Activated T-helper 2 cell treated with anti-CD3 and anti-CD28 coated beads, Interferon-gamma antibody, Interleukin-2, Interleukin-4, amounts not matched to agents 10 μg/mL and 5 μg/mL and 100 μg/mL, durations not matched to agents 14 hours and 24 hours and 36 hours (primary cell): ENCODE measurements around the gene PSMB2. TPM values are rescaled to one million over a fixed set of nuclear protein-coding genes. Genes with fewer than 3 reads are reported as not detected.
A peak's percentile ranks its signal among the peaks of the same experiment; 100 is the strongest.

Experiments
- DNase-seq: peaks from one replicate; pipeline ENCODE4 v3.0.0; 2021; ENCODE audit warnings: low spot score
- H3K27ac Mint-ChIP-seq: one replicate; pipeline ENCODE4 v1.8.0; 2021; ENCODE audit warnings: mixed read lengths
- H3K27me3 Mint-ChIP-seq: one replicate; pipeline ENCODE4 v1.8.0; 2021; ENCODE audit warnings: low read depth, mixed read lengths
- H3K36me3 Mint-ChIP-seq: one replicate; pipeline ENCODE4 v1.8.0; 2021; ENCODE audit warnings: low read depth, mixed read lengths
- H3K4me1 Mint-ChIP-seq: one replicate; pipeline ENCODE4 v1.8.0; 2021; ENCODE audit warnings: low read depth, mixed read lengths
- H3K4me3 Mint-ChIP-seq: one replicate; pipeline ENCODE4 v1.8.0; 2021; ENCODE audit warnings: low read depth, mild to moderate bottlenecking, moderate library complexity, mixed read lengths
- H3K9me3 Mint-ChIP-seq: one replicate; pipeline ENCODE4 v1.8.0; 2021; ENCODE audit warnings: mixed read lengths
- intact Hi-C: fragments of 100-400 bp; cut with micrococcal nuclease; formaldehyde crosslinking; loops from one replicate; pipeline ENCODE4 v1.15.1; 2023
- total RNA-seq: library from RNA; stranded (reverse); gene quantifications from 2 replicates; pipeline ENCODE4 v1.2.3, GENCODE V29; 2022

Gene PSMB2
- total RNA-seq, 1 donor from 2014 or later = 124 TPM

DNA sequence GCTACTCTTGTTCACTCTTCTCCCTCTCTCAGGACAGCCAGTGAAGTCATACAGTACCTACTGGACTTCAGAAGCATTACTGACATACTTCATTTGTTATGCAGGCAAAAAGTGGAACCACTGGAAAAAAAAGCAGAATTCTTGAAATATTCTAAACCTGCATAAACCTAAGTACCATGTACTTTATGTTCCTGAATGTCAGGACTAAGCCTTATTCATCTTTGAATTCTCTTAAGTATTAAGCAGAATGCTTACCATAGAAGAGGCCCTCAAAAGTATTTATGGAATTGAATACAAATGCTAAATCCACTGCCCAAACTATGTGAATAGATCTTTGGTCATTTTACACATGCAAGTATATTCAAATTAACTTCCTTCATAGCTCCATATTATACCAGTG, 7.8 kb downstream of the PSMB2 start:
- H3K4me1 Mint-ChIP-seq = peaks cover 19% of the 10 kb centered on the region
- peaks cover 70% of the 10 kb centered on the region for H3K36me3 Mint-ChIP-seq
- intact Hi-C loops = no loop called here
- DNase-seq = no peak
- no peaks in the 10 kb centered on the region for H3K27me3 Mint-ChIP-seq
- no peaks in the 10 kb centered on the region for H3K9me3 Mint-ChIP-seq
- H3K4me3 Mint-ChIP-seq = no peak overlapping the region
- no peak overlapping the region for H3K27ac Mint-ChIP-seq

- Mint-ChIP-seq H3K27ac (no peak overlapping the region), H3K27me3 (no peaks in the 10 kb centered on the region), H3K4me1 (peaks cover 8% of the 10 kb centered on the region), H3K36me3 (peaks cover 76% of the 10 kb centered on the region), H3K4me3 (no peak overlapping the region), H3K9me3 (no peaks in the 10 kb centered on the region)
- DNase-seq = no peak
- intact Hi-C loops = no loop called here
Measured at GRCh38 chr1:35631396-35631795, 9.9 kb downstream of the PSMB2 start.

GRCh38 chr1:35629051-35629450, 12.3 kb downstream of the PSMB2 start:
- no peak overlapping the region for H3K27ac Mint-ChIP-seq
- no peaks in the 10 kb centered on the region for H3K27me3 Mint-ChIP-seq
- intact Hi-C loops = no loop called here
- peaks cover 66% of the 10 kb centered on the region for H3K36me3 Mint-ChIP-seq
- no peak for DNase-seq
- H3K4me3 Mint-ChIP-seq = no peak overlapping the region
- no peaks in the 10 kb centered on the region for H3K9me3 Mint-ChIP-seq
- H3K4me1 Mint-ChIP-seq = peaks cover 7% of the 10 kb centered on the region

GRCh38 chr1:35623832-35624231, 17.5 kb downstream of the PSMB2 start:
- Mint-ChIP-seq H3K36me3 (peaks cover 53% of the 10 kb centered on the region), H3K4me1 (peaks cover under 1% of the 10 kb centered on the region), H3K27me3 (no peaks in the 10 kb centered on the region), H3K9me3 (no peaks in the 10 kb centered on the region), H3K27ac (no peak overlapping the region), H3K4me3 (no peak overlapping the region)
- intact Hi-C loops = no loop called here
- DNase-seq = no peak

- Mint-ChIP-seq H3K27ac (no peak overlapping the region), H3K36me3 (peaks cover 52% of the 10 kb centered on the region), H3K4me1 (no peaks in the 10 kb centered on the region), H3K4me3 (no peak overlapping the region), H3K27me3 (no peaks in the 10 kb centered on the region), H3K9me3 (no peaks in the 10 kb centered on the region)
- intact Hi-C loops = no loop called here
- no peak for DNase-seq
Measured at GRCh38 chr1:35622510-35623178, 18.7 kb downstream of the PSMB2 start.

GRCh38 chr1:35619237-35620121, 21.8 kb downstream of the PSMB2 start:
- Mint-ChIP-seq H3K36me3 (peaks cover 56% of the 10 kb centered on the region), H3K4me1 (peaks cover 3% of the 10 kb centered on the region), H3K27me3 (no peaks in the 10 kb centered on the region), H3K27ac (peak overlapping the region; percentile 14), H3K9me3 (no peaks in the 10 kb centered on the region), H3K4me3 (no peak overlapping the region)
- intact Hi-C loops = no loop called here
- DNase-seq = no peak

- intact Hi-C loops = no loop called here
- no peak overlapping the region for H3K27ac Mint-ChIP-seq
- no peak overlapping the region for H3K4me3 Mint-ChIP-seq
- H3K4me1 Mint-ChIP-seq = peaks cover 5% of the 10 kb centered on the region
- no peaks in the 10 kb centered on the region for H3K27me3 Mint-ChIP-seq
- no peaks in the 10 kb centered on the region for H3K9me3 Mint-ChIP-seq
- peaks cover 51% of the 10 kb centered on the region for H3K36me3 Mint-ChIP-seq
- DNase-seq = no peak
Measured at GRCh38 chr1:35615440-35615839, 25.9 kb downstream of the PSMB2 start.

DNA sequence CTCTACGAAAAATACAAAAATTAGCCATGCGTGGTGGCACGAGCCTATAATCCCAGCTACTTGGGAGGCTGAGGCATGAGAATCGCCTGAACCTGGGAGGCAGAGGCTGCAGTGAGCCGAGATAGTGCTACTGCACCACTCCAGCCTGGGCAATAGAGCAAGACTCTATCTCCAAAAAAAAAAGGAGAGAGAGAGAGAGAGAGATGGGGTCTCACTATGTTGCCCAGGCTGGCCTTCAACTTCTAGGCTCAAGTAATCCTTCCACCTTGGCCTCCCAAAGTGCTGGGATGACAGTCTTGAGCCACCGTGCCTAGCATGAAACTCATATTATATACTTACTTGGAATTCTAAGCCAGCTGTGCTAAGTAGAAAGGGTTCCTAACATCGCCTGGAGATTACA, 29.7 kb downstream of the PSMB2 start:
- no peak for DNase-seq
- Mint-ChIP-seq H3K27ac (no peak overlapping the region), H3K4me3 (no peak overlapping the region)

DNA sequence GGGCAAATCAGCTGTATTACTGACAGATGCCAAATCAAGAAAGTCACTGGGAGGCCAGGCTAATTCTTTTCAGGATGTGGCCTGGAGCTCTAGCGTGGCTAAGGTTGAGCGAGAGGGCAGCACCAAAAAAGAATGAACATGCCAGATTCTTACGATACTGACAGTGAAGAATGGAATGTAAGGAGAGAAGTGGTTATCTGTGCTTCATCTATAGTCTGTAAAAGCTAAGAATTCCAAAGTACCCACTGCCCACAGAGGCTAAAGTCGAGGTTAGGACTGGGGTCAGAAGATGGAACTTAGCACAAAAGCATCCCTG, 35.5 kb downstream of the PSMB2 start:
- H3K36me3 Mint-ChIP-seq = peaks cover 70% of the 10 kb centered on the region
- no peak overlapping the region for H3K27ac Mint-ChIP-seq
- no peaks in the 10 kb centered on the region for H3K27me3 Mint-ChIP-seq
- no peaks in the 10 kb centered on the region for H3K9me3 Mint-ChIP-seq
- intact Hi-C loops = no loop called here
- peaks cover 2% of the 10 kb centered on the region for H3K4me1 Mint-ChIP-seq
- no peak overlapping the region for H3K4me3 Mint-ChIP-seq
- DNase-seq = no peak

More for the DNA sequence above, 29.7 kb downstream of the PSMB2 start:
- intact Hi-C loops = no loop called here
- Mint-ChIP-seq H3K36me3 (peaks cover 52% of the 10 kb centered on the region), H3K27me3 (no peaks in the 10 kb centered on the region), H3K9me3 (no peaks in the 10 kb centered on the region), H3K4me1 (peaks cover 7% of the 10 kb centered on the region)

DNA sequence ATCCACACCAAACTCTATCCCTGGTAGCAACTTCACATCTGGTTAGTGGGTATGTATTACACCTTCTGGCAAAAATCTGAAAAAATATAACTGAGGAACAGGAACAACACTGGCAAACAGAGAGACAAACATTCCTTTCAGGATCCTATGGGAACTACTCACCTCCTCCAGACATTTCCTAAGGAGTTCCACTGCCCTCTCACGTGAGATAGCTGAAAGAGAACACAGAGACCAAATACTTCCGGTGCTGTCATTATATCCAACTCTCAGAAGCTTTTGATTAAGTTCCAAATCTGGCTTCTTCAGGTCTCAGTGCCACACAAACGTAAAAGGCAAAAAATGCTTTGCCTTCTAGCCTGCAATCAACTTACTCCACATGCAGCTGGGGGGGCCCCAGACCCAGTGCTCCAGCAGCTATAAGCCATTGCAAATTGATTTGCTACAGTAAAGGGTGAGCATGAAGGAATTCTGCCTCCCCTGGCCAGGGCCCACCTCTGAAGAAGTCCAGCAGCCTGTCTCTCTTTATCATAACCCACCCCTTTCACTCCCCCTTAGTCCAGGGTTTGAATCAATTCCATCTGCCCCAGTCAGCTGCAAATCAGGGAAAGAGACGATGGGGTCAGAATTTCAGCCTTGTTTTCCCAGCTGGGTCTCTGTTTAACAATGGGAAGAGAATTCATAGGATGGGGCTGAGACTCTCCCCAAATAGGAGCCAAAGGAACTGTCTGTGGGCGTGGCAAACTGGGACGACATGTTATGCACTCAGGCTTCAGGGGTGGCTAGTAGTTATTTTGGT, 36.1 kb downstream of the PSMB2 start:
- H3K4me1 Mint-ChIP-seq = peaks cover 2% of the 10 kb centered on the region
- intact Hi-C loops = no loop called here
- H3K9me3 Mint-ChIP-seq = no peaks in the 10 kb centered on the region
- DNase-seq = no peak
- H3K27ac Mint-ChIP-seq = no peak overlapping the region
- H3K4me3 Mint-ChIP-seq = no peak overlapping the region
- no peaks in the 10 kb centered on the region for H3K27me3 Mint-ChIP-seq
- peaks cover 72% of the 10 kb centered on the region for H3K36me3 Mint-ChIP-seq

DNA sequence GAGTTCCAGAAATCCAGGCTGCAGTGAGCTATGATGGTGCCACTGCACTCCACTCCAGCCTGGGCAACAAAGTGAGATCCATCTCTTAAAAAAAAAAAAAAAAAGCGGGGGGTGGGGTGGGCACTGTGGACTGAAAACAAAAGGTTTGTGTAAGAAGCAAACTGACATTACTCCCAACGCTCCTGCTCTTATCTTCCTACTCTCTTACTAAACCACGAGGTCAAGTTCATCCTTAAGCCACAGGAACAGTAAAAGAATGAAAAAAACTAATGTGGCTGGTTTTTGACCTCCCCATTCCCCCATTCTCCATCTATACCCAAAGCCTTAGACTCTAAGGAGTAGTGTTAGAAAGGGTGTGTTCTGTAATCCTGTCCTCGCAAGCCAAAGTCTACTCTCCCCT, 37.4 kb downstream of the PSMB2 start:
- intact Hi-C loops = no loop called here
- H3K27ac Mint-ChIP-seq = peak overlapping the region; percentile 1
- no peak for DNase-seq
- H3K4me1 Mint-ChIP-seq = peaks cover 2% of the 10 kb centered on the region
- H3K36me3 Mint-ChIP-seq = peaks cover 73% of the 10 kb centered on the region
- no peaks in the 10 kb centered on the region for H3K9me3 Mint-ChIP-seq
- no peaks in the 10 kb centered on the region for H3K27me3 Mint-ChIP-seq
- H3K4me3 Mint-ChIP-seq = no peak overlapping the region

DNA sequence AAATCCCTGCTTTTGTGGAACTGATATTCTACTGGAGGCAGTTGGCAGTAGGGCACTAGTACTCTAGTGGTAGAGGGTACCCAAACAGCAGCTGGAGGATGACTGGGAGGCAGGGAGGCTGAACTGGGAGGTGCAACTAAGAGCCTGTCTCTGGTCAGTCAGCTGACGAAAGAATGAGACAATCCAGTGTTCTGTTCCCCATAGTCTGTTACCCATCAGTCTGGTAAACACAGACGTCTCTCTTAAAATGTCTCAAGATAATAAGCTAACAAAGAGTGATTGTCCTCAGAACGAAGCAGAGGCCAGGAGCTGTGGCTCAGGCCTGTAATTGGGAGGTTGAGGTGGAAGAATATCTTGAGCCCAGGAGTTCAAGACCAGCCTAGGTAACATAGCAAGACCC, 37.9 kb downstream of the PSMB2 start:
- Mint-ChIP-seq H3K4me3 (no peak overlapping the region), H3K4me1 (peaks cover 2% of the 10 kb centered on the region), H3K9me3 (no peaks in the 10 kb centered on the region), H3K27ac (no peak overlapping the region), H3K27me3 (no peaks in the 10 kb centered on the region), H3K36me3 (peaks cover 68% of the 10 kb centered on the region)
- DNase-seq = no peak
- intact Hi-C loops = no loop called here

GRCh38 chr1:35600593-35600992, 40.7 kb downstream of the PSMB2 start:
- no peak overlapping the region for H3K27ac Mint-ChIP-seq
- H3K4me1 Mint-ChIP-seq = no peaks in the 10 kb centered on the region
- no peak overlapping the region for H3K4me3 Mint-ChIP-seq
- peaks cover 52% of the 10 kb centered on the region for H3K36me3 Mint-ChIP-seq
- no peaks in the 10 kb centered on the region for H3K9me3 Mint-ChIP-seq
- no peak for DNase-seq
- intact Hi-C loops = no loop called here
- no peaks in the 10 kb centered on the region for H3K27me3 Mint-ChIP-seq
